GM10847 (cell line): ENCODE results near the gene CGNL1.

Experiments used
- POLR2A ChIP-seq: IDR thresholded peaks from 2 replicates; pipeline ENCODE4 v1.6.1; 2011; ENCODE audit not compliant: insufficient read length; ENCODE audit errors: extremely low read depth

The CGNL1 gene

GRCh38 chr15:57578288-57578900, 202.1 kb downstream of the CGNL1 start:
- TF ChIP-seq POLR2A = no peak

GRCh38 chr15:57580428-57580827, 204.1 kb downstream of the CGNL1 start:
- TF ChIP-seq POLR2A = no peak

DNA sequence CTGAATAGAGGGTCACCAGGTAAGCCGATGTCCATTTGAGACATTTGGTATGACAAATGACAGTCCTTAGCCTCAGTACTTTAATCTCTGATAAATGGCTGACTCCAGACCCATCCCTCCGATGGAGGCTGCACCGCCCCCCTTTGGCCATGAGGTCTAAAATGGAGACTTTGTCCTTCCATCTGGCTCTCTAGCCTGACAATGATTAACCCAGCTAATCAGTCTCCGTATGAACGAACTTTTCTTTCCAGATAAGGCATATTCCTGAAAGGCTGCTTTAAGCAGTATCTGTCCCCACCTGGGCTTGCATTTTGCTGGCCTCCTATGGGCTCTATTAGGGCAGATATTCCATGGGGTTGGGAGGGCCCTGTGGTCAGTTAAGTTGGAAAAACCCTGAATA, 204.6 kb downstream of the CGNL1 start:
- no peak for TF ChIP-seq POLR2A

DNA sequence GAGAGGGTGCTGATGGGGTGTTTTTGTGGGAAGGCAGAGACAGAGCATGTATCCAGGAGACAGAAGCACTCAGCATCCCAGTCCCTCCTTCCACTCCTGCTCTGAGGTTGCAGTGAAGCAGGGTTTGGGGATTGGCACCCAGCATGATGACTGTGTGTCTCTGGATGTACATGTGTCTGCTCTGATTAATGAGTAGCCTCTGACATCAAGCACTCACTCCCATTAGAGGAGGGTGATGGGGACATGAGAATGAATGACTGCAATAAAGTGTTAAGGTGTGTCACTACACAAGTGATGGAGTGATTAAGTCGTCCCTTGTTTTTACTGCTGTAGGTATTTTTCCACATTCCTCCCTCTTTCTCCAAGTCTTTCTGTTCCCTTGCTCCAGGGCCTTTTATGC, 205.8 kb downstream of the CGNL1 start:
- TF ChIP-seq POLR2A = no peak

- TF ChIP-seq POLR2A = no peak
These were observed 207.0 kb downstream of the CGNL1 start for GRCh38 chr15:57583282-57583681.

- TF ChIP-seq POLR2A = no peak
These were observed 207.4 kb downstream of the CGNL1 start for GRCh38 chr15:57583720-57584119.

DNA sequence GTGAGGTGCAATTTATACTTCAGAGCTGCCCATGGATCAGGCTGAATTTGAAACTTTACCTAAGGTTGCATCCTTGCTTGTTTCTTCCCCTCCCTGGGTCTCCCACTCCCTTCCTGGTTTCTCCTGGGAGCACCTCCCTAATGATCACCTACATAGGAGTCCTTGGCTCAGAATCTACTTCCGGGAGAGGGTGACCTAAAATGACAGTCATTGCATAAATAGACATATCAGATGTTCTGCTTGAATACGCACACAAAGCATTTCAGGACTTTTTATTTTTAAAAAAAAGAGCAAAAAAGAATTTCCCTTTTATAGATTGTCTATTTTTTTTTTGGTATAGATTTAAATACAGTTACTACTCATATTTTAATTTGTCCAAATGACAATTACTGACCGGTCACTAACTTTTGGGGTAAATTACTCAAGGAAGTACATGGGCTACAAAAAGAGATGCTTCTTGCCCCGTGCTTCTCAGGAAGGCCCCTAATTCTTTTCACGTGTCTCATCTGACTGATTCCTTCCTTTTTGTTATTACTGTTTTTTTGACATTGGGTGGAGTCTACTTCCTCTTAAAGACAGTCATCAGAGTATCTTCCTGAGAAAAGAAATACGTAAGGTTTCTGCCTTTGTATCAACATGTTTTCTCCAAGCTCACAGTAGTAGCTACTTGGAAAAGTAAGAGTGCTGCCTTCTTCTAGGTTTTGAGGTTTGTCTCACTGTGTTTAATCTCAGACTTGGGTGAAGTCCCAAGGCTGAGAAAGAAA, 210.5 kb downstream of the CGNL1 start:
- TF ChIP-seq POLR2A = no peak

DNA sequence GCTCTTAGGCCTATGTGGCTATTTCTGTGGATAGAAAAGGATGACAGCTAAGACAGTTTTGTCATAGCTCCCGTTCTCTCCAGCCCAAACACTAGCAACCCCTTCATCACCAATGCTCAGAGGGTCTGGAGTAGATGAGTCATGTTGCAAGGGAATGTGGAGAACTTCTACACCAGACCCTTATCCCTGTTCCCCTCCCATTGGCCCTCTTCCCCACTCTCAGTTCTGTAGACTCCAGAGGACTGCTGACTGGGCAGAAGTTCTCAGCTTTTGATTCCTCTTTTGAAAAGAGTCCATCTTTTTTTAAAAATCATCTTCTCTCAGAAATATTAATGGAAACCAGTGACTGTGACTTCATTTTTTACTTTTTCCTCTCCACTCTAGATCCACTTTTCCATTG, 213.0 kb downstream of the CGNL1 start:
- TF ChIP-seq POLR2A = no peak

DNA sequence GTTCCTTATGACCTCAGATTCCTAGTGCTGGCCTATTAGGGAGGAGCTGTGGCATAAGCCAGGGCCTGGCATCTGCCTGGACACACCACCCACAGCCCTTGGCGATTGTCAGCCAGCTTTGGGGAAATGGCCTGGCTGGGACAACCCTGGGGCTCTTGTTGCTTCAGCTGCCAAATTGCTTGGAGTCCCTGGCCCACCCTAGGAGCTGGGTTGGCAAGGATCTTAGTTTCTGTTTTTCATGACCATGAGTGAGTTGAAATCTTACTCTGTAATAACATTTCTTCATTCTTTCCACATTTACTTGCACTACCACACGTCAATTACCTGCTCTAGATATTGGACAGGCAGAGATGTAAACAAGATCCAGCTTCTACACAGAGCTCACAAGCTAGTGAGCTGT, 213.4 kb downstream of the CGNL1 start:
- TF ChIP-seq POLR2A = no peak

DNA sequence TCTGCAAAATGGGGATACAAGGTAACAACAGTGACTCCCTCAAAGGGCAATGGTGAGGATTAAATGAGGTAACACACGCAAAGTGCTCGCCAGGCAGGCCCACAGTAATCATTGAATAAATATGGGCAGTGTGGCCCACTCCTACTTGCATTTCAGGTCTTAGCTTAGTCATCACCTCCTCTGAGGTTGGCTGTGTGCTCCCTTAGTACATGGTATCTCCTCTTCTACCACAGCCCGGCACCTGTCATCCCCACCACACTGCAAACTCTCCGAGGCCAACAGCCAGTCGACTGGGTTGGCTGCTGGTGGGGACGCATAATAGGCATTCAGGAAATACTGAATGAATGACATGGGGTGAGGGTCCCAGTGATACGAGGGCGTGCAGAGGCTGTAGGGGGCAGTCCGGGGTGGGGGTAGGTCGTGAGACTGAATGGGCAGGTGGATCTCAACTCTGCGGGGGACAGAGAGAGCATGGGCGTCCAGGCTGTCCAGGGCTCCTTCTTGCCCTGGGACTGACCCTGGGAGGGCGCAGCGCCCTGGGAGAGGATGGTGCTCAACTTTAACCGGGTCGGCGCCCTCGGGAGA, 215.0 kb downstream of the CGNL1 start:
- TF ChIP-seq POLR2A = no peak

GRCh38 chr15:57591822-57592367, 215.6 kb downstream of the CGNL1 start, which contains the start of gene MYZAP:
Gene MYZAP (plus strand): TSS chr15:57591904. CDS start chr15:57592035, 131 bp downstream.
- no peak for TF ChIP-seq POLR2A

GRCh38 chr15:57592426-57592825, 216.1 kb downstream of the CGNL1 start:
- no peak for TF ChIP-seq POLR2A

- TF ChIP-seq POLR2A = no peak
These were observed 216.6 kb downstream of the CGNL1 start for GRCh38 chr15:57592836-57593420.

- TF ChIP-seq POLR2A = no peak
These were observed 218.2 kb downstream of the CGNL1 start for GRCh38 chr15:57594479-57594878.

DNA sequence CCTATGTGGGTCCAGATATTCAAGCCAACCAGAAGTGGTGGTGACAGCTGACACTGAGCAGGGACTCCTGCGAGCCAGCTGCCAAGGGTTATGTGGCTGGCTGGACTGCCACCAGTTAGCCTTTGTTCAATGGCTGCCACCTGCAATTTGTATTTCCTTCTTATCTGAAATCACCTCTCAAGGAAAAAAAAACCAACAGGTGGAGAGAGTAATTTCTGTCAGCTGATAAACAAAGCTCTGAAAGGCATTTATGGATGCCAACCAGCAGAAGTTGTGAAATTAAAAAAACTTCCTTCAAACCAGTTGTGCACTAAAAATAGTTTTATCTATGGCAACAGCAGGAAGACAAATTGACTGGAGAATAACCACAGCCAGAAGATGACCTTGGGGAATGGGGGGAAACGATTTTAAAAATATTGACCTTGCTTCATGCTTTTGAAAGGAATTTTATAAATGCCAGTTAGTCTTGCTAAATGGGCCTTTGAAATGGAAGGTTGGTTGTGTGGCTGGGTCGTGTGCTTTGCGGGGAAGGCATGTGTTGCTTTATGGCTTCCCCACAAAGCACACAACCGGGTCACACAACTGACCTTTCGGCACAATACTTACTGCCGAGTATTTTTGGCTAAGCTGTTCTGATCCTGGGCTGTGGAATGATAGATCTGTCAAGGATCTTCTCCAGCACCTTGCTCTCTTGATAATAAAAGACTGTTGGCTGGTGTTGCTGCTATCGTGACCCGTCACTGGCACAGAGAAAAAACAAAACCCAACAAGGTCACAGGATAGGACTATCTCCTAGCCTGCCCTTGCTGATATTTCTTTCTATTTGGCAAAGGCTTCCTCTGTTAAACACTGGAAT, 218.9 kb downstream of the CGNL1 start:
- no peak for TF ChIP-seq POLR2A
